OCI-LY3 (cell line): ENCODE results near the gene JADE1.

ENCODE experiments used
- H2AFZ ChIP-seq: fragments of 200-600, 300-600 bp; shearing (Covaris generic); 2 replicates; pipeline ENCODE4 v1.6.0; 2014; ENCODE audit warnings: antibody characterized with exemption, low read depth, low read length
- H3K27ac ChIP-seq: fragments of 200-600, 300-600 bp; sonication (generic); 2 replicates; pipeline ENCODE4 v1.5.1; 2014; ENCODE audit warnings: mild to moderate bottlenecking, low read length, moderate library complexity, mixed read lengths
- H3K27me3 ChIP-seq: fragments of 200-600, 300-600 bp; sonication (generic); 2 replicates; pipeline ENCODE4 v1.6.1; 2014; ENCODE audit warnings: low read depth, low read length, mixed read lengths
- H3K36me3 ChIP-seq: fragments of 200-600, 300-600 bp; sonication (generic); replicated peaks from 2 replicates; pipeline ENCODE3; 2014; ENCODE audit warnings: low read depth, low read length, mixed read lengths
- H3K4me1 ChIP-seq: fragments of 300-600, 200-600 bp; sonication (generic); 2 replicates; pipeline ENCODE4 v1.6.1; 2014; ENCODE audit warnings: low read length, mixed read lengths
- H3K4me2 ChIP-seq: fragments of 200-600, 300-600 bp; sonication (generic); 2 replicates; pipeline ENCODE4 v1.6.1; 2014; ENCODE audit warnings: low read length, mixed read lengths
- H3K4me3 ChIP-seq: fragments of 300-600, 200-600 bp; sonication (generic); 2 replicates; pipeline ENCODE4 v1.5.1; 2014; ENCODE audit warnings: antibody characterized with exemption, mild to moderate bottlenecking, low read length, moderate library complexity
- H3K79me2 ChIP-seq: fragments of 300-600, 200-600 bp; shearing (Covaris generic); 2 replicates; pipeline ENCODE4 v1.6.1; 2014; ENCODE audit warnings: mild to moderate bottlenecking, low read length, mixed read lengths
- H3K9ac ChIP-seq: fragments of 300-600, 200-600 bp; shearing (Covaris generic); 2 replicates; pipeline ENCODE4 v1.6.0; 2014; ENCODE audit warnings: mild to moderate bottlenecking, low read length, moderate library complexity
- H3K9me3 ChIP-seq: fragments of 200-600, 300-600 bp; shearing (Covaris generic); 2 replicates; pipeline ENCODE4 v1.6.1; 2014; ENCODE audit warnings: low read length, mixed read lengths; ENCODE audit not compliant: insufficient read depth
- H4K20me1 ChIP-seq: fragments of 200-600, 300-600 bp; sonication (generic); 2 replicates; pipeline ENCODE4 v1.6.1; 2016; ENCODE audit warnings: low read length, mixed read lengths; ENCODE audit not compliant: insufficient read depth
- EZH2phosphoT487 ChIP-seq: fragments of 200-600 bp; shearing (Covaris generic); IDR thresholded peaks from 2 replicates; pipeline ENCODE4 v1.6.1; 2018; ENCODE audit warnings: antibody characterized with exemption, mixed run types, low read depth
- TF ChIP-seq, protein P1 (sequence below): fragments of 200-600, 300-600 bp; sonication (generic); IDR thresholded peaks from 2 replicates; pipeline ENCODE4 v1.5.1; 2014; ENCODE audit warnings: antibody characterized with exemption, low read length, low read depth

Gene JADE1

DNA sequence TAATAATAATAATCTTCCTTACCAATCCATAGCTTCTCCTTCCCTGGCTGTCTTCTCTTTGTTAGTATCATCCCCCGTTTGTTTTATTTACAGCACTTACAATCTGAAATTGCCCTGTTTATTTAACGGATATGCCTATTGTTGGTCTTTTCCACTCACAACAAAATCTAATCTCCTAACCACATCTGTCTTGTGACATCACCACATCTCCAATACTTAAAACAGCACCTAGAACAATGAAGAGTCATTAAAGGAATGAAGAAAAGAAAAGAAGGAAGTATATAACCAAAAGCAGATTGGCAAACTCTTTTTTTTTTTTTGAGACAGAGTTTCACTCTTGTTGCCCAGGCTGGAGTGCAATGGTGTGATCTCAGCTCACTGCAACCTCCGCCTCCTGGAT lies 38.7 kb upstream of the JADE1 start:
- no peak overlapping the region for H3K9ac ChIP-seq
- no peak overlapping the region for H3K4me3 ChIP-seq
- no peak overlapping the region for H3K4me2 ChIP-seq
- no peaks in the 10 kb centered on the region for H3K27me3 ChIP-seq
- TF ChIP-seq EZH2phosphoT487, result no peak
- TF ChIP-seq, protein P1, sequence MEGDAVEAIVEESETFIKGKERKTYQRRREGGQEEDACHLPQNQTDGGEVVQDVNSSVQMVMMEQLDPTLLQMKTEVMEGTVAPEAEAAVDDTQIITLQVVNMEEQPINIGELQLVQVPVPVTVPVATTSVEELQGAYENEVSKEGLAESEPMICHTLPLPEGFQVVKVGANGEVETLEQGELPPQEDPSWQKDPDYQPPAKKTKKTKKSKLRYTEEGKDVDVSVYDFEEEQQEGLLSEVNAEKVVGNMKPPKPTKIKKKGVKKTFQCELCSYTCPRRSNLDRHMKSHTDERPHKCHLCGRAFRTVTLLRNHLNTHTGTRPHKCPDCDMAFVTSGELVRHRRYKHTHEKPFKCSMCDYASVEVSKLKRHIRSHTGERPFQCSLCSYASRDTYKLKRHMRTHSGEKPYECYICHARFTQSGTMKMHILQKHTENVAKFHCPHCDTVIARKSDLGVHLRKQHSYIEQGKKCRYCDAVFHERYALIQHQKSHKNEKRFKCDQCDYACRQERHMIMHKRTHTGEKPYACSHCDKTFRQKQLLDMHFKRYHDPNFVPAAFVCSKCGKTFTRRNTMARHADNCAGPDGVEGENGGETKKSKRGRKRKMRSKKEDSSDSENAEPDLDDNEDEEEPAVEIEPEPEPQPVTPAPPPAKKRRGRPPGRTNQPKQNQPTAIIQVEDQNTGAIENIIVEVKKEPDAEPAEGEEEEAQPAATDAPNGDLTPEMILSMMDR, result no peak
- no peaks in the 10 kb centered on the region; the same call in 1 of the 2 replicates for H4K20me1 ChIP-seq
- H3K27ac ChIP-seq, result no peak overlapping the region
- H2AFZ ChIP-seq, result no peak overlapping the region
- no peaks in the 10 kb centered on the region for H3K36me3 ChIP-seq
- H3K79me2 ChIP-seq, result no peaks in the 10 kb centered on the region
- H3K9me3 ChIP-seq, result no peaks in the 10 kb centered on the region
- H3K4me1 ChIP-seq, result no peaks in the 10 kb centered on the region

DNA sequence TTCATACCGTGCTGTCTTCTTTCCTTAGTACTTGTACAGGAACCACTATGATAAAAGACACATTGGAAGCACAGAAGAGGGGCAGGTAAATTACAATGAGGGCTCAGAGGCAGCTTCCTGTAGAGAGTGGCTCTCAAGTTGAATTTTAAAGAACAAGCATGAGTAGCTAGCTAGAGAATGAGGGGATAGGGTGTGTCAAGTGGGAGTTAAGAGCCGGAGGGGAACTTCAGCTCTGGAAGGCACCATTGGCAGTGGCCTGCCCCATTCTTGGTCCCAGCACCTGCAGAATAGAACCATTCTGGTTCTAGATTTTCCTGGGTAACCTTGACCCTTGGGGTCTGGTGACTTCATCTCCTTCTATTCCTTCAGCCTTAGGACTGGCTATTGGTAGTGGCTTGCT lies 34.0 kb upstream of the JADE1 start:
- Histone ChIP-seq H3K4me3 (no peak overlapping the region), H3K79me2 (no peaks in the 10 kb centered on the region), H3K27me3 (no peaks in the 10 kb centered on the region; the same call in 1 of the 2 replicates), H3K9ac (no peak overlapping the region), H2AFZ (no peak overlapping the region), H3K36me3 (no peaks in the 10 kb centered on the region), H3K4me2 (no peak overlapping the region), H4K20me1 (no peaks in the 10 kb centered on the region), H3K4me1 (no peaks in the 10 kb centered on the region), H3K9me3 (no peaks in the 10 kb centered on the region), H3K27ac (no peak overlapping the region)
- TF ChIP-seq, protein P1, result no peak
- TF ChIP-seq EZH2phosphoT487, result no peak

DNA sequence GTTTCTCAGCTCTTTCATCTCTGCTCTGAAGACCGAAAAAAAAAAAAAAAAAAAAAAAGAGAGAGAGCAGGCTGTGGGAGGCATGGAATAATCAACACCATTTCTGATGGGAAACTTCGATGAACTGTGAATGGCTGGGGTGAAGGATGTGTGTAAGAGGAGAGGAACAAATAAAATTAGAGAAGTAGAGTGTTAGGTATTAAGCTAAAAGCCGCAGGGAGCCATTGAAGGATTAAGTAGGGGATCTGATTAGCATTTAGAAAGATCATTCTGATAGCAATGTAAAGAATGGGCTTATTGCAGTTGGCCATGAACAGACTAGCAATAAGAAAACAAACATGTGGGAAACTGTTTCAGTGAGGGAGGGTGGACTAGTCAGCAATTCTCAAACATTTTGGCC lies 33.6 kb upstream of the JADE1 start:
- Histone ChIP-seq H4K20me1 (no peaks in the 10 kb centered on the region), H3K27me3 (no peaks in the 10 kb centered on the region; the same call in 1 of the 2 replicates), H3K36me3 (no peaks in the 10 kb centered on the region), H3K4me2 (no peak overlapping the region), H2AFZ (no peak overlapping the region), H3K79me2 (no peaks in the 10 kb centered on the region), H3K4me1 (no peaks in the 10 kb centered on the region), H3K9ac (no peak overlapping the region), H3K27ac (no peak overlapping the region), H3K4me3 (no peak overlapping the region), H3K9me3 (no peaks in the 10 kb centered on the region)
- no peak for TF ChIP-seq EZH2phosphoT487
- TF ChIP-seq, protein P1, result no peak

DNA sequence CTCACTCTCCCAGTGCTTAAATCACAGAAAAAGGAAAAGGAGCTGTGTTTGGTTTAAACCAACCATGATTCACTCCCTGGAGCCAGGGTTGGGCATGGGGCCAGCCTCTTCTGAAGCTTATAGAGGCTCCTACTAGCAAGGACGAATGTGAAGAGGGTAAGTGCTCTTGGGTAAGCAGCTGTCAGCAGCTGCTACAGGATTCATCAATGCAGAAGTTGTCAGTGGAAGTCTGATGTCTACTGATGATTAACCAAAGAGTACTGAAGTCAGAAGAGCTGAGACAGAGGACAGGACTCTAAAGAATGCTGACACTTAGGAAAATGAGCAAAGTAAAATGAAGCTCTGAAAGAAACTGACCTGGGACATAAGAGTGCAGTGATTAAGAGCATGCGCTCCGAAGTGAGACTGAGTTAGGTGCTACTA lies 32.7 kb upstream of the JADE1 start:
- Histone ChIP-seq H3K27me3 (no peaks in the 10 kb centered on the region; the same call in 1 of the 2 replicates), H3K4me2 (no peak overlapping the region), H2AFZ (no peak overlapping the region), H3K9me3 (no peaks in the 10 kb centered on the region), H3K4me1 (no peaks in the 10 kb centered on the region), H3K27ac (no peak overlapping the region), H3K79me2 (no peaks in the 10 kb centered on the region), H4K20me1 (no peaks in the 10 kb centered on the region), H3K9ac (no peak overlapping the region), H3K36me3 (no peaks in the 10 kb centered on the region), H3K4me3 (no peak overlapping the region)
- TF ChIP-seq, protein P1, result no peak
- no peak for TF ChIP-seq EZH2phosphoT487
